HUES48 (cell line): ENCODE results near the gene BABAM2.

ENCODE experiments used
- H3K27ac ChIP-seq: one replicate; pipeline ENCODE4 v1.7.0; 2013; ENCODE audit warnings: low read depth, low read length, inconsistent platforms
- H3K27me3 ChIP-seq: 2 replicates; pipeline ENCODE4 v1.6.1; 2013; ENCODE audit warnings: mild to moderate bottlenecking, low read length; ENCODE audit not compliant: control insufficient read depth, insufficient read depth
- H3K36me3 ChIP-seq: 2 replicates; pipeline ENCODE4 v1.6.1; 2013; ENCODE audit warnings: low read length; ENCODE audit not compliant: control insufficient read depth, insufficient read depth
- H3K4me1 ChIP-seq: 2 replicates; pipeline ENCODE4 v1.6.1; 2013; ENCODE audit warnings: mild to moderate bottlenecking, low read length; ENCODE audit not compliant: control insufficient read depth, insufficient read depth
- H3K4me3 ChIP-seq: 2 replicates; pipeline ENCODE4 v1.5.1; 2013; ENCODE audit warnings: mild to moderate bottlenecking, low read depth, low read length
- H3K9ac ChIP-seq: 2 replicates; pipeline ENCODE4 v1.6.1; 2013; ENCODE audit warnings: mild to moderate bottlenecking, low read depth, low read length, moderate library complexity
- H3K9me3 ChIP-seq: 2 replicates; pipeline ENCODE4 v1.6.1; 2013; ENCODE audit warnings: low read length; ENCODE audit not compliant: control insufficient read depth, insufficient read depth

The BABAM2 gene

GRCh38 chr2:27946530-27947060, 56.1 kb downstream of the BABAM2 start:
- H3K4me1 ChIP-seq = peaks cover 14% of the 10 kb centered on the region; the same call in 1 of the 2 replicates
- no peaks in the 10 kb centered on the region for H3K36me3 ChIP-seq
- no peak overlapping the region for H3K4me3 ChIP-seq
- H3K9ac ChIP-seq = no peak overlapping the region
- no peaks in the 10 kb centered on the region for H3K9me3 ChIP-seq
- no peak overlapping the region for H3K27ac ChIP-seq
- H3K27me3 ChIP-seq = peaks cover 27% of the 10 kb centered on the region

GRCh38 chr2:27952070-27952469, 61.5 kb downstream of the BABAM2 start:
- Histone ChIP-seq H3K9me3 (no peaks in the 10 kb centered on the region), H3K9ac (no peak overlapping the region), H3K27ac (no peak overlapping the region), H3K36me3 (no peaks in the 10 kb centered on the region), H3K27me3 (0 out of 2 replicates have a peak, but pooled peaks cover 5% of the 10 kb centered on the region), H3K4me3 (no peak overlapping the region), H3K4me1 (no peaks in the 10 kb centered on the region)

GRCh38 chr2:27953077-27953476, 62.5 kb downstream of the BABAM2 start:
- Histone ChIP-seq H3K4me3 (no peak overlapping the region), H3K27me3 (no peaks in the 10 kb centered on the region), H3K4me1 (no peaks in the 10 kb centered on the region), H3K36me3 (no peaks in the 10 kb centered on the region), H3K9ac (no peak overlapping the region), H3K9me3 (no peaks in the 10 kb centered on the region), H3K27ac (no peak overlapping the region)

- Histone ChIP-seq H3K4me3 (no peak overlapping the region), H3K27me3 (no peaks in the 10 kb centered on the region), H3K9me3 (no peaks in the 10 kb centered on the region), H3K36me3 (no peaks in the 10 kb centered on the region), H3K4me1 (no peaks in the 10 kb centered on the region), H3K9ac (no peak overlapping the region), H3K27ac (no peak overlapping the region)
Observed at GRCh38 chr2:27954221-27954673, 63.7 kb downstream of the BABAM2 start.

GRCh38 chr2:27954771-27955383, 64.3 kb downstream of the BABAM2 start:
- no peak overlapping the region for H3K4me3 ChIP-seq
- no peaks in the 10 kb centered on the region for H3K4me1 ChIP-seq
- no peak overlapping the region for H3K9ac ChIP-seq
- H3K36me3 ChIP-seq = no peaks in the 10 kb centered on the region
- H3K27me3 ChIP-seq = no peaks in the 10 kb centered on the region
- H3K27ac ChIP-seq = no peak overlapping the region
- H3K9me3 ChIP-seq = no peaks in the 10 kb centered on the region

- Histone ChIP-seq H3K27ac (no peak overlapping the region), H3K9ac (no peak overlapping the region), H3K36me3 (no peaks in the 10 kb centered on the region), H3K9me3 (no peaks in the 10 kb centered on the region), H3K4me3 (no peak overlapping the region), H3K4me1 (no peaks in the 10 kb centered on the region), H3K27me3 (no peaks in the 10 kb centered on the region)
Observed at GRCh38 chr2:27955384-27956161, 65.0 kb downstream of the BABAM2 start.

GRCh38 chr2:27956888-27957287, 66.4 kb downstream of the BABAM2 start:
- H3K9me3 ChIP-seq = no peaks in the 10 kb centered on the region
- H3K27me3 ChIP-seq = no peaks in the 10 kb centered on the region
- no peaks in the 10 kb centered on the region for H3K36me3 ChIP-seq
- H3K4me3 ChIP-seq = no peak overlapping the region
- H3K9ac ChIP-seq = no peak overlapping the region
- H3K4me1 ChIP-seq = no peaks in the 10 kb centered on the region
- H3K27ac ChIP-seq = no peak overlapping the region

- Histone ChIP-seq H3K9ac (no peak overlapping the region), H3K27me3 (no peaks in the 10 kb centered on the region), H3K4me3 (no peak overlapping the region), H3K4me1 (no peaks in the 10 kb centered on the region), H3K9me3 (no peaks in the 10 kb centered on the region), H3K27ac (no peak overlapping the region), H3K36me3 (no peaks in the 10 kb centered on the region)
Observed at GRCh38 chr2:27958711-27959378, 68.3 kb downstream of the BABAM2 start.

- Histone ChIP-seq H3K4me3 (no peak overlapping the region), H3K4me1 (no peaks in the 10 kb centered on the region), H3K9ac (no peak overlapping the region), H3K27ac (no peak overlapping the region), H3K27me3 (no peaks in the 10 kb centered on the region), H3K9me3 (no peaks in the 10 kb centered on the region), H3K36me3 (no peaks in the 10 kb centered on the region)
Observed at GRCh38 chr2:27959496-27959895, 69.0 kb downstream of the BABAM2 start.

GRCh38 chr2:27960237-27960912, 69.8 kb downstream of the BABAM2 start:
- H3K9ac ChIP-seq = no peak overlapping the region
- H3K27ac ChIP-seq = no peak overlapping the region
- no peaks in the 10 kb centered on the region for H3K9me3 ChIP-seq
- H3K4me3 ChIP-seq = no peak overlapping the region
- no peaks in the 10 kb centered on the region for H3K27me3 ChIP-seq
- H3K36me3 ChIP-seq = no peaks in the 10 kb centered on the region
- H3K4me1 ChIP-seq = no peaks in the 10 kb centered on the region
